HepG2 (cell line): ENCODE data around the gene FOXR1. TPM values are rescaled to one million over a fixed set of nuclear protein-coding genes. Genes with fewer than 3 reads are reported as not detected.

Experiments
- CAMTA2 ChIP-seq: sonication (generic); formaldehyde crosslinking; IDR thresholded peaks from 2 replicates; pipeline ENCODE4 v1.4.0; 2020; ENCODE audit warnings: mild to moderate bottlenecking, missing genetic modification reagents, borderline replicate concordance
- DPF2 ChIP-seq: sonication (generic); formaldehyde crosslinking; IDR thresholded peaks from 2 replicates; pipeline ENCODE4 v1.4.0; 2020; ENCODE audit warnings: mild to moderate bottlenecking, low read depth, missing genetic modification reagents, borderline replicate concordance
- FOXP1 ChIP-seq, 2 experiments: fragments of 450-650 bp in 1 of 2; IDR thresholded peaks; 2 replicates each; pipeline ENCODE4 v1.6.1; 2017 to 2018; ENCODE audit warnings: antibody characterized with exemption in 1 of 2
- HNRNPLL ChIP-seq: fragments of 200-400 bp; formaldehyde crosslinking; IDR thresholded peaks from 2 replicates; pipeline ENCODE4 v1.6.1; 2017; ENCODE audit warnings: mild to moderate bottlenecking, low read depth, low read length; ENCODE audit not compliant: poor library complexity, severe bottlenecking
- HOXA9 ChIP-seq: sonication (generic); formaldehyde crosslinking; IDR thresholded peaks from 2 replicates; pipeline ENCODE4 v1.8.1; 2022; ENCODE audit warnings: missing genetic modification reagents, mild to moderate bottlenecking, moderate library complexity, borderline replicate concordance
- MED1 ChIP-seq: sonication (generic); formaldehyde crosslinking; IDR thresholded peaks from 2 replicates; pipeline ENCODE4 v1.4.0; 2020; ENCODE audit warnings: missing genetic modification reagents
- NR2F1 ChIP-seq, 2 experiments: fragments of 450-650 bp in 1 of 2; formaldehyde crosslinking in 1 of 2; IDR thresholded peaks; 2 replicates each; pipeline versions ENCODE4 v1.5.0 to v1.6.1; 2016 to 2020; ENCODE audit warnings: mild to moderate bottlenecking in 1 of 2, missing compliant biosample characterization in 1 of 2, missing genetic modification reagents in 1 of 2, moderate library complexity in 1 of 2
- RFX3 ChIP-seq: IDR thresholded peaks from 2 replicates; pipeline ENCODE4 v1.6.1; 2016; ENCODE audit warnings: missing biosample characterization, missing genetic modification reagents
- SRSF4 ChIP-seq: fragments of 200-400 bp; formaldehyde crosslinking; IDR thresholded peaks from one replicate; pipeline ENCODE4 v1.6.1; 2018; ENCODE audit warnings: mild to moderate bottlenecking, low read depth, low read length, moderate library complexity; ENCODE audit not compliant: poor library complexity, severe bottlenecking
- TBX2 ChIP-seq: sonication (generic); formaldehyde crosslinking; IDR thresholded peaks from 2 replicates; pipeline ENCODE4 v1.5.0; 2020; ENCODE audit warnings: missing genetic modification reagents, mild to moderate bottlenecking, borderline replicate concordance
- TRIM24 ChIP-seq: sonication (generic); formaldehyde crosslinking; IDR thresholded peaks from 2 replicates; pipeline ENCODE4 v1.8.0; 2022; ENCODE audit warnings: mild to moderate bottlenecking, missing genetic modification reagents
- ZNF10 ChIP-seq: sonication (generic); formaldehyde crosslinking; IDR thresholded peaks from 2 replicates; pipeline ENCODE4 v1.4.0; 2020; ENCODE audit warnings: mild to moderate bottlenecking, low read depth, missing genetic modification reagents, borderline replicate concordance
- ZNF232 ChIP-seq: sonication (generic); formaldehyde crosslinking; IDR thresholded peaks from 2 replicates; pipeline ENCODE4 v1.4.0; 2020; ENCODE audit warnings: missing genetic modification reagents, borderline replicate concordance
- ZNF318 ChIP-seq: sonication (generic); formaldehyde crosslinking; IDR thresholded peaks from 2 replicates; pipeline ENCODE4 v1.4.0; 2020; ENCODE audit warnings: mild to moderate bottlenecking, missing genetic modification reagents
- ZNF660 ChIP-seq: sonication (generic); formaldehyde crosslinking; IDR thresholded peaks from 2 replicates; pipeline ENCODE4 v1.5.1; 2020; ENCODE audit warnings: mild to moderate bottlenecking, low read depth, missing genetic modification reagents, borderline replicate concordance
- ZNF781 ChIP-seq: sonication (generic); formaldehyde crosslinking; IDR thresholded peaks from 2 replicates; pipeline ENCODE4 v1.5.1; 2020; ENCODE audit warnings: borderline replicate concordance, mild to moderate bottlenecking, missing genetic modification reagents; ENCODE audit errors: not compliant biosample characterization
- ZNF850 ChIP-seq: sonication (generic); formaldehyde crosslinking; conservative IDR thresholded peaks from 2 replicates; pipeline ENCODE4 v1.9.0; 2021; ENCODE audit warnings: mild to moderate bottlenecking, missing genetic modification reagents
- polyA plus RNA-seq, 8 experiments: library from polyadenylated mRNA; depleted of rRNA in 3 of 8; stranded (reverse) in 7 of 8; unstranded in 1 of 8; fragments of >200 nt; fragmentation: Illumina TruSeq in 4 of 8; extraction: Trizol in 4 of 8; gene quantifications; 2 replicates each; pipeline versions ENCODE4 v1.2.1 to v1.2.3, GENCODE V29; 2011 to 2016; ENCODE audit warnings: low read depth in 4 of 8, missing spikeins in 1 of 8, mixed read lengths in 1 of 8; ENCODE audit not compliant: insufficient read depth in 1 of 8
- total RNA-seq, 5 experiments: library from RNA; depleted of rRNA; stranded (reverse); fragments of >200 nt; fragmentation: Illumina TruSeq; extraction: Trizol; gene quantifications; 2 replicates each; pipeline ENCODE4 v1.2.3, GENCODE V29; 2016; ENCODE audit warnings: low read depth in 1 of 5
- TF ChIP-seq, protein P1 (sequence below): sonication (generic); formaldehyde crosslinking; IDR thresholded peaks from 2 replicates; pipeline ENCODE4 v1.9.0; 2021; ENCODE audit warnings: missing genetic modification reagents, mild to moderate bottlenecking, borderline replicate concordance
- TF ChIP-seq, protein P2 (sequence below): sonication (generic); formaldehyde crosslinking; IDR thresholded peaks from 2 replicates; pipeline ENCODE4 v1.8.0; 2022; ENCODE audit warnings: mild to moderate bottlenecking, missing genetic modification reagents, moderate library complexity

FOXR1 gene
- total and polyA plus RNA-seq, 2 of the 13 experiments (the other 11 are each of a cell fraction or from before 2014, with no cell fraction given), result not detected

GRCh38 chr11:118998388-118998717 is 26.8 kb downstream of the FOXR1 start (continued):
- TF ChIP-seq ZNF660 (no peak), HOXA9 (CRISPR knock-in tag) (no peak), SRSF4 (no peak), FOXP1 (IDR thresholded peaks at IDR 0.05) (no peak), FOXP1 (CRISPR knock-in tag; IDR thresholded peaks at IDR 0.05) (no peak), CAMTA2 (CRISPR knock-in tag) (0 out of 2 replicates have a peak, but pooled peaks have one; percentile 13), ZNF781 (CRISPR knock-in tag) (peak; percentile 57), RFX3 (CRISPR knock-in tag) (no peak), DPF2 (CRISPR knock-in tag) (0 out of 2 replicates have a peak, but pooled peaks have one; percentile 30), ZNF232 (CRISPR knock-in tag) (no peak), ZNF850 (no peak), NR2F1 (CRISPR knock-in tag; IDR thresholded peaks at IDR 0.05) (no peak), HNRNPLL (peak; percentile 1), TBX2 (CRISPR knock-in tag) (peak; percentile 3; the same call in 1 of the 2 replicates), MED1 (CRISPR knock-in tag) (no peak), ZNF318 (0 out of 2 replicates have a peak, but pooled peaks have one; percentile 18), ZNF10 (CRISPR knock-in tag) (no peak), TRIM24 (CRISPR knock-in tag) (no peak)
- TF ChIP-seq, protein P1, sequence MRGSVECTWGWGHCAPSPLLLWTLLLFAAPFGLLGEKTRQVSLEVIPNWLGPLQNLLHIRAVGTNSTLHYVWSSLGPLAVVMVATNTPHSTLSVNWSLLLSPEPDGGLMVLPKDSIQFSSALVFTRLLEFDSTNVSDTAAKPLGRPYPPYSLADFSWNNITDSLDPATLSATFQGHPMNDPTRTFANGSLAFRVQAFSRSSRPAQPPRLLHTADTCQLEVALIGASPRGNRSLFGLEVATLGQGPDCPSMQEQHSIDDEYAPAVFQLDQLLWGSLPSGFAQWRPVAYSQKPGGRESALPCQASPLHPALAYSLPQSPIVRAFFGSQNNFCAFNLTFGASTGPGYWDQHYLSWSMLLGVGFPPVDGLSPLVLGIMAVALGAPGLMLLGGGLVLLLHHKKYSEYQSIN (CRISPR knock-in tag), result no peak
- TF ChIP-seq, protein P2, sequence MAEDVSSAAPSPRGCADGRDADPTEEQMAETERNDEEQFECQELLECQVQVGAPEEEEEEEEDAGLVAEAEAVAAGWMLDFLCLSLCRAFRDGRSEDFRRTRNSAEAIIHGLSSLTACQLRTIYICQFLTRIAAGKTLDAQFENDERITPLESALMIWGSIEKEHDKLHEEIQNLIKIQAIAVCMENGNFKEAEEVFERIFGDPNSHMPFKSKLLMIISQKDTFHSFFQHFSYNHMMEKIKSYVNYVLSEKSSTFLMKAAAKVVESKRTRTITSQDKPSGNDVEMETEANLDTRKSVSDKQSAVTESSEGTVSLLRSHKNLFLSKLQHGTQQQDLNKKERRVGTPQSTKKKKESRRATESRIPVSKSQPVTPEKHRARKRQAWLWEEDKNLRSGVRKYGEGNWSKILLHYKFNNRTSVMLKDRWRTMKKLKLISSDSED, result 0 out of 2 replicates have a peak, but pooled peaks have one; percentile 51
